Loucy (cell line): ENCODE data around the gene SLC39A11.

Experiments used
- H2AFZ ChIP-seq: fragments of 200-600 bp; sonication (generic); 2 replicates; pipeline ENCODE4 v1.6.0; 2016; ENCODE audit warnings: antibody characterized with exemption, mild to moderate bottlenecking, low read length, moderate library complexity
- H3F3A ChIP-seq: fragments of 200-600 bp; 2 replicates; pipeline ENCODE4 v1.6.0; 2016; ENCODE audit warnings: antibody characterized with exemption, low read depth, mild to moderate bottlenecking
- H3K27me3 ChIP-seq: fragments of 200-600 bp; sonication (generic); 2 replicates; pipeline ENCODE4 v1.6.1; 2014; ENCODE audit warnings: low read length, mild to moderate bottlenecking; ENCODE audit not compliant: insufficient read depth, poor library complexity, severe bottlenecking
- H3K36me3 ChIP-seq: fragments of 200-600 bp; sonication (generic); 2 replicates; pipeline ENCODE4 v1.6.1; 2016; ENCODE audit warnings: low read length; ENCODE audit not compliant: insufficient read depth
- H3K4me1 ChIP-seq: fragments of 200-600 bp; sonication (generic); 2 replicates; pipeline ENCODE4 v1.5.1; 2014; ENCODE audit warnings: low read length, mild to moderate bottlenecking; ENCODE audit not compliant: insufficient read depth, poor library complexity, severe bottlenecking
- H3K4me2 ChIP-seq: fragments of 200-600 bp; sonication (generic); 2 replicates; pipeline ENCODE4 v1.6.0; 2014; ENCODE audit warnings: antibody characterized with exemption, low read length, low read depth, mild to moderate bottlenecking; ENCODE audit not compliant: poor library complexity, severe bottlenecking
- H3K4me3 ChIP-seq: fragments of 200-600 bp; sonication (generic); 2 replicates; pipeline ENCODE4 v1.5.1; 2014; ENCODE audit warnings: low read length, mild to moderate bottlenecking, mixed read lengths; ENCODE audit not compliant: poor library complexity, severe bottlenecking
- H3K79me2 ChIP-seq: fragments of 200-600 bp; sonication (generic); 2 replicates; pipeline ENCODE4 v1.6.1; 2014; ENCODE audit warnings: low read length; ENCODE audit not compliant: insufficient read depth
- H3K9ac ChIP-seq: fragments of 200-600 bp; sonication (generic); 2 replicates; pipeline ENCODE4 v1.6.0; 2014; ENCODE audit warnings: mild to moderate bottlenecking, low read depth, low read length, moderate library complexity; ENCODE audit not compliant: poor library complexity, severe bottlenecking
- H3K9me2 ChIP-seq: fragments of 200-600 bp; sonication (generic); replicated peaks from 2 replicates; pipeline ENCODE4 v1.6.1; 2016; ENCODE audit warnings: low read depth, low read length, mixed read lengths
- H3K9me3 ChIP-seq: fragments of 200-600 bp; sonication (generic); 2 replicates; pipeline ENCODE4 v1.6.1; 2014; ENCODE audit warnings: mild to moderate bottlenecking, antibody characterized with exemption, low read length, low read depth; ENCODE audit not compliant: insufficient read depth
- H4K20me1 ChIP-seq: fragments of 200-600 bp; sonication (generic); 2 replicates; pipeline ENCODE4 v1.6.0; 2014; ENCODE audit warnings: antibody characterized with exemption, low read length, mild to moderate bottlenecking; ENCODE audit not compliant: insufficient read depth, poor library complexity, severe bottlenecking
- EZH2phosphoT487 ChIP-seq: fragments of 200-600 bp; IDR thresholded peaks from 2 replicates; pipeline ENCODE4 v1.6.1; 2018; ENCODE audit warnings: antibody characterized with exemption, mild to moderate bottlenecking, moderate library complexity, borderline replicate concordance
- TF ChIP-seq, protein P1 (sequence below): fragments of 200-600 bp; sonication (generic); conservative IDR thresholded peaks from 2 replicates; pipeline ENCODE4 v1.5.1; 2014; ENCODE audit warnings: mild to moderate bottlenecking, antibody characterized with exemption, low read length

SLC39A11 gene

GRCh38 chr17:72927760-72928159 is 164.7 kb downstream of the SLC39A11 start:
- H3K9ac ChIP-seq = no peak overlapping the region
- H3K27me3 ChIP-seq = no peaks in the 10 kb centered on the region
- H3K4me3 ChIP-seq = no peak overlapping the region
- no peaks in the 10 kb centered on the region for H3K9me3 ChIP-seq
- H2AFZ ChIP-seq = no peak overlapping the region
- no peaks in the 10 kb centered on the region for H4K20me1 ChIP-seq
- H3K4me2 ChIP-seq = no peak overlapping the region
- TF ChIP-seq EZH2phosphoT487 = no peak
- TF ChIP-seq, protein P1, sequence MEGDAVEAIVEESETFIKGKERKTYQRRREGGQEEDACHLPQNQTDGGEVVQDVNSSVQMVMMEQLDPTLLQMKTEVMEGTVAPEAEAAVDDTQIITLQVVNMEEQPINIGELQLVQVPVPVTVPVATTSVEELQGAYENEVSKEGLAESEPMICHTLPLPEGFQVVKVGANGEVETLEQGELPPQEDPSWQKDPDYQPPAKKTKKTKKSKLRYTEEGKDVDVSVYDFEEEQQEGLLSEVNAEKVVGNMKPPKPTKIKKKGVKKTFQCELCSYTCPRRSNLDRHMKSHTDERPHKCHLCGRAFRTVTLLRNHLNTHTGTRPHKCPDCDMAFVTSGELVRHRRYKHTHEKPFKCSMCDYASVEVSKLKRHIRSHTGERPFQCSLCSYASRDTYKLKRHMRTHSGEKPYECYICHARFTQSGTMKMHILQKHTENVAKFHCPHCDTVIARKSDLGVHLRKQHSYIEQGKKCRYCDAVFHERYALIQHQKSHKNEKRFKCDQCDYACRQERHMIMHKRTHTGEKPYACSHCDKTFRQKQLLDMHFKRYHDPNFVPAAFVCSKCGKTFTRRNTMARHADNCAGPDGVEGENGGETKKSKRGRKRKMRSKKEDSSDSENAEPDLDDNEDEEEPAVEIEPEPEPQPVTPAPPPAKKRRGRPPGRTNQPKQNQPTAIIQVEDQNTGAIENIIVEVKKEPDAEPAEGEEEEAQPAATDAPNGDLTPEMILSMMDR = no peak
- H3F3A ChIP-seq = no peaks in the 10 kb centered on the region
- H3K79me2 ChIP-seq = no peaks in the 10 kb centered on the region
- no peaks in the 10 kb centered on the region for H3K36me3 ChIP-seq
- H3K4me1 ChIP-seq = peaks cover 13% of the 10 kb centered on the region
- H3K9me2 ChIP-seq = no peaks in the 10 kb centered on the region

GRCh38 chr17:72927146-72927545 is 165.3 kb downstream of the SLC39A11 start:
- TF ChIP-seq, protein P1 = no peak
- TF ChIP-seq EZH2phosphoT487 = no peak
- Histone ChIP-seq H3K9me2 (no peaks in the 10 kb centered on the region), H2AFZ (no peak overlapping the region), H3K36me3 (no peaks in the 10 kb centered on the region), H3F3A (no peaks in the 10 kb centered on the region), H4K20me1 (no peaks in the 10 kb centered on the region), H3K9ac (no peak overlapping the region), H3K79me2 (no peaks in the 10 kb centered on the region), H3K27me3 (no peaks in the 10 kb centered on the region), H3K9me3 (no peaks in the 10 kb centered on the region), H3K4me2 (no peak overlapping the region), H3K4me3 (no peak overlapping the region), H3K4me1 (peaks cover 13% of the 10 kb centered on the region)

DNA sequence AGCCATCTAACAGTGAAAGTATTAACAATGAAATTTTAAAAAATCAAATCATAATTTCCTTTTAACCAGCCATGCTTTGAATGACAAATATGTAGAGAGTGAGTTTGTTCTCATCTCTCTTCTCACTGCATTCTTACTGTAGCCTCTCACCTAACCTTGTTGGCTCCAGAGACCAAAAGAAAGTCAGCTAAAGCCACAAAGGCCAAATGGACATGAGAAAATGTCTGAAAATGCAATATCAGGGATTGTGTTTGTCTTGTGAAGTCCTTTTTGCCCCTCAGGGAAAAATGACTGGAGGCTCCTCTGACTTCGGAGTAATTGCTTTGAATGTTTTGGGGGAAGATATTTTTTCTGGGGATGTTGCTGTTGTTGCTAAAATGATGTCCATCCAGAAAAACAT is 166.3 kb downstream of the SLC39A11 start:
- Histone ChIP-seq H3K9me2 (no peaks in the 10 kb centered on the region), H3K4me3 (no peak overlapping the region), H3F3A (no peaks in the 10 kb centered on the region), H3K27me3 (no peaks in the 10 kb centered on the region), H3K9ac (no peak overlapping the region), H3K79me2 (no peaks in the 10 kb centered on the region), H3K4me1 (peaks cover 8% of the 10 kb centered on the region), H2AFZ (no peak overlapping the region), H3K9me3 (no peaks in the 10 kb centered on the region), H3K36me3 (no peaks in the 10 kb centered on the region), H3K4me2 (no peak overlapping the region), H4K20me1 (no peaks in the 10 kb centered on the region)
- TF ChIP-seq, protein P1 = no peak
- no peak for TF ChIP-seq EZH2phosphoT487
